HL-60 (cell line): ENCODE data around the gene TMEM134. TPM values are rescaled to one million over a fixed set of nuclear protein-coding genes. Genes with fewer than 3 reads are reported as not detected.

ENCODE experiments used
- DNase-seq, 2 experiments: peaks; one replicate each; pipeline ENCODE4 v3.0.0-alpha.2; 2010 to 2020; ENCODE audit warnings: low read depth in 1 of 2, low spot score in 1 of 2
- H3K27ac ChIP-seq: fragments of 250-450 bp; sonication (Bioruptor Pico); replicated peaks from 2 replicates; pipeline ENCODE4 v1.5.1; 2020; ENCODE audit warnings: mild to moderate bottlenecking, moderate library complexity
- H3K27me3 ChIP-seq: fragments of 250-450 bp; sonication (Bioruptor Pico); 2 replicates; pipeline ENCODE4 v1.5.1; 2021; ENCODE audit warnings: mild to moderate bottlenecking, moderate library complexity; ENCODE audit not compliant: insufficient read depth, poor library complexity, severe bottlenecking
- H3K4me3 ChIP-seq: replicated peaks from 2 replicates; pipeline ENCODE4 v1.5.1; 2011; ENCODE audit warnings: mild to moderate bottlenecking, control low read depth, low read length; ENCODE audit not compliant: insufficient read depth
- CTCF ChIP-seq: IDR thresholded peaks from one replicate; pipeline ENCODE4 v1.5.1; 2011; ENCODE audit warnings: low read length, control low read depth, inconsistent platforms; ENCODE audit not compliant: insufficient read depth
- GABPA ChIP-seq: IDR thresholded peaks from 2 replicates; pipeline ENCODE4 v1.6.1; 2012; ENCODE audit warnings: low read depth
- POLR2AphosphoS5 ChIP-seq: IDR thresholded peaks from 2 replicates; pipeline ENCODE4 v1.6.1; 2012; ENCODE audit warnings: low read depth
- SPI1 ChIP-seq: IDR thresholded peaks from 2 replicates; pipeline ENCODE4 v1.6.1; 2012; ENCODE audit warnings: low read depth, mild to moderate bottlenecking, borderline replicate concordance
- microRNA-seq: library from miRNA; unstranded; fragments of <30 nt; microRNA quantifications from one replicate; pipeline ENCODE4, GENCODE V29; 2018
- TF ChIP-seq, protein P1 (sequence below): IDR thresholded peaks from 2 replicates; pipeline ENCODE4 v1.6.1; 2012; ENCODE audit warnings: low read depth; ENCODE audit not compliant: insufficient replicate concordance

The TMEM134 gene

DNA sequence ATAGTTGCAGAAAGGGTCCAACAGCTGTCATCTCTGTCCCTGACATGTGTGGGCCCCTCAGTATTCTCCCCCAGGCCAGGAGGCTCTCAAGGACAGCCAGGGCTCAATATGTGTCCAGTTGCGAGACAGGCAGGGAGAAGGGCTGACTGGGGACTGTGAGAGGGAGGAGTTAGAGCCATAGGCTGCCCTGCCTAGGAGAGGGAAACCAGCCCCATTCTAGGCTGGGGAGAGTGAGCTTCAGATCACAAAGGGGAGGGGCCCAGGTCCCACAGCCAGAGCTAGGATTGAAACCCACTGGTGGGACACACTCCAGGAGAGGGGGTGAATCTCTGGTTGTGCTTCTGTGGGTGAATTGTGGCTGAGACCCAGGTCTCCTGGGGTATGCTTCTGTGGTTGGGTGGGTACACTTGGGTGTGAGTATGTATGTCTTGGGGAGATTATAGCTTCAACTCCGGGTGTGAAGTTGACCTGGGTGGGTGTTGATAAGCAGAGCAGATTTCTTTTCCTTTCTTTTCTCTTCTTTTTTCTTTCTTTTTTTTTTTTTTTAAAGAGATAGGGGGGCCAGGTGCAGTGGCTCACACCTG lies 55.7 kb downstream of the TMEM134 start:
- no peaks in the 10 kb centered on the region for H3K27me3 ChIP-seq
- no peak for TF ChIP-seq SPI1
- no peak for TF ChIP-seq GABPA
- TF ChIP-seq, protein P1, sequence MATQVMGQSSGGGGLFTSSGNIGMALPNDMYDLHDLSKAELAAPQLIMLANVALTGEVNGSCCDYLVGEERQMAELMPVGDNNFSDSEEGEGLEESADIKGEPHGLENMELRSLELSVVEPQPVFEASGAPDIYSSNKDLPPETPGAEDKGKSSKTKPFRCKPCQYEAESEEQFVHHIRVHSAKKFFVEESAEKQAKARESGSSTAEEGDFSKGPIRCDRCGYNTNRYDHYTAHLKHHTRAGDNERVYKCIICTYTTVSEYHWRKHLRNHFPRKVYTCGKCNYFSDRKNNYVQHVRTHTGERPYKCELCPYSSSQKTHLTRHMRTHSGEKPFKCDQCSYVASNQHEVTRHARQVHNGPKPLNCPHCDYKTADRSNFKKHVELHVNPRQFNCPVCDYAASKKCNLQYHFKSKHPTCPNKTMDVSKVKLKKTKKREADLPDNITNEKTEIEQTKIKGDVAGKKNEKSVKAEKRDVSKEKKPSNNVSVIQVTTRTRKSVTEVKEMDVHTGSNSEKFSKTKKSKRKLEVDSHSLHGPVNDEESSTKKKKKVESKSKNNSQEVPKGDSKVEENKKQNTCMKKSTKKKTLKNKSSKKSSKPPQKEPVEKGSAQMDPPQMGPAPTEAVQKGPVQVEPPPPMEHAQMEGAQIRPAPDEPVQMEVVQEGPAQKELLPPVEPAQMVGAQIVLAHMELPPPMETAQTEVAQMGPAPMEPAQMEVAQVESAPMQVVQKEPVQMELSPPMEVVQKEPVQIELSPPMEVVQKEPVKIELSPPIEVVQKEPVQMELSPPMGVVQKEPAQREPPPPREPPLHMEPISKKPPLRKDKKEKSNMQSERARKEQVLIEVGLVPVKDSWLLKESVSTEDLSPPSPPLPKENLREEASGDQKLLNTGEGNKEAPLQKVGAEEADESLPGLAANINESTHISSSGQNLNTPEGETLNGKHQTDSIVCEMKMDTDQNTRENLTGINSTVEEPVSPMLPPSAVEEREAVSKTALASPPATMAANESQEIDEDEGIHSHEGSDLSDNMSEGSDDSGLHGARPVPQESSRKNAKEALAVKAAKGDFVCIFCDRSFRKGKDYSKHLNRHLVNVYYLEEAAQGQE: no peak
- no peak for TF ChIP-seq CTCF
- TF ChIP-seq POLR2AphosphoS5: no peak
- no peak overlapping the region for H3K4me3 ChIP-seq
- H3K27ac ChIP-seq: no peak overlapping the region
- DNase-seq: no peak

DNA sequence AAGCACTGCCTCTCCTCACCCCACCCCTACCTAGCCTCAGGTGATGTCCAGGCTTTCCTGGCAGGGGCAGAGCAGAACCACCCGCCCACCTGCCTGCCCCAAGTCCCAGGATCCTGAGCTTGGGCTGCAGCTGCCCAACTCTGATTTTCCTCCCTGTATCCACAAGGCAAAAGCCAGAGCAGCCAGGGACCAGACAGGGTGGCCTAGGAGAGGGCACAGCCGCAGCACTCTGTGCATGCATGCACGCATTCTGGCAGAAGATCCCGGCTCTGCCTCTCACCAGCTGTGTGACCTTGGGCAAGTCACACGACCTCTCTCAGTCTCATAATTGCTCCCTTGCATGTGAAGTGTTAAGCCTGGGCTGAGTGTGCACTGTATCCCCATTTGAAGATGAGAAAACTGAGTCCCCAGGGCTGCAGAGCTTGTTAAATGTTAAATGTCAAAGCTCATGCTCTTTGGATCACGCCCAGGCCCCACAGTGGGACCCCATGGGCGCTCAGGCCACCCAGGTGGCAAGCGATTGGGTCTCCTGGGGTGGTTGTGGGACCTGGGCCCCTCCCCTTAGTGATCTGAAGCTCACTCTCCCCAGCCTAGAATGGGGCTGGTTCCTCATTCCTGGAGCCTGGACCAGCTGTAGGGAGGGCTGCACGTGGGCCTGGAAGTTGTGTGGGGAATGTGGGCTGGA lies 56.4 kb downstream of the TMEM134 start:
- DNase-seq: no peak
- no peak overlapping the region for H3K4me3 ChIP-seq
- TF ChIP-seq GABPA (no peak), CTCF (no peak)
- no peaks in the 10 kb centered on the region for H3K27me3 ChIP-seq
- no peak overlapping the region for H3K27ac ChIP-seq

- Histone ChIP-seq H3K4me3 (no peak overlapping the region), H3K27me3 (no peaks in the 10 kb centered on the region), H3K27ac (no peak overlapping the region)
- TF ChIP-seq POLR2AphosphoS5: no peak
- TF ChIP-seq, protein P1: no peak
- no peak for TF ChIP-seq CTCF
- TF ChIP-seq SPI1: no peak
- no peak for TF ChIP-seq GABPA
- DNase-seq: no peak
Observed at GRCh38 chr11:67411785-67412152, 57.3 kb downstream of the TMEM134 start.

Small RNA genes within 50 kb of the gene (microRNA-seq; reads per million reads assigned to microRNA genes)
- gene MIR6752: not detected
